Fibroblast of skin of left quadriceps (primary cell): ENCODE results near the gene SLC38A5.
A peak's percentile ranks its signal among the peaks of the same experiment; 100 is the strongest.
"Not testable (repeated sequence)": the region's sequence is repeated elsewhere in the genome, so short reads cannot be mapped to it uniquely, and the experiment has no call there.

ENCODE experiments used
- DNase-seq, 2 experiments: peaks; one replicate each; pipeline ENCODE4 v3.0.0-alpha.2; 2013; ENCODE audit warnings: low read depth in 2 of 2

SLC38A5 gene

GRCh38 chrX:48468693-48469691, 1.1 kb downstream of the SLC38A5 start:
- DNase-seq, result no peak

GRCh38 chrX:48468247-48468671, 1.8 kb downstream of the SLC38A5 start:
- DNase-seq, result no peak

- DNase-seq, result no peak
These were observed 2.7 kb downstream of the SLC38A5 start for GRCh38 chrX:48467281-48467761.

- DNase-seq, result no peak
These were observed 3.4 kb downstream of the SLC38A5 start for GRCh38 chrX:48466696-48467095.

- peak; percentile 80 to 84 for DNase-seq
These were observed 4.6 kb downstream of the SLC38A5 start for GRCh38 chrX:48465336-48465933.

GRCh38 chrX:48461830-48462229, 8.2 kb downstream of the SLC38A5 start:
- DNase-seq, result no peak

- no peak for DNase-seq
These were observed 9.5 kb downstream of the SLC38A5 start for GRCh38 chrX:48460606-48461005.

GRCh38 chrX:48460031-48460430, 10.0 kb downstream of the SLC38A5 start:
- no peak for DNase-seq

GRCh38 chrX:48459483-48459882, 10.6 kb downstream of the SLC38A5 start:
- DNase-seq, result no peak

GRCh38 chrX:48458711-48459110, 11.3 kb downstream of the SLC38A5 start:
- no peak for DNase-seq

- no peak for DNase-seq
These were observed 13.3 kb downstream of the SLC38A5 start for GRCh38 chrX:48456628-48457331.

- no peak for DNase-seq
These were observed 18.4 kb downstream of the SLC38A5 start for GRCh38 chrX:48451708-48452107.

GRCh38 chrX:48450076-48450475, 20.0 kb downstream of the SLC38A5 start:
- no peak for DNase-seq

- DNase-seq, result not testable (repeated sequence)
These were observed 22.9 kb downstream of the SLC38A5 start for GRCh38 chrX:48447201-48447600.

- DNase-seq, result not testable (repeated sequence)
These were observed 36.3 kb downstream of the SLC38A5 start for GRCh38 chrX:48433713-48434112.

GRCh38 chrX:48430166-48430565, 39.9 kb downstream of the SLC38A5 start:
- DNase-seq, result not testable (repeated sequence)

GRCh38 chrX:48429606-48430005, 40.5 kb downstream of the SLC38A5 start:
- not testable (repeated sequence) for DNase-seq

GRCh38 chrX:48427027-48427716, 42.9 kb downstream of the SLC38A5 start:
- not testable (repeated sequence) for DNase-seq

GRCh38 chrX:48411860-48412259, 58.2 kb downstream of the SLC38A5 start, which contains the start of gene SSX4B:
TSS of gene SSX4B (minus strand) at chrX:48411960. CDS start at chrX:48411372, 588 bp downstream.
- not testable (repeated sequence) for DNase-seq
